Thyroid gland (tissue), 4 donors: ENCODE results near the gene TSPAN4.

ENCODE experiments used
- POLR2A ChIP-seq, 2 donors: fragments of 450-650 bp; IDR thresholded peaks; one replicate each; pipeline ENCODE4 v1.6.1; 2017; ENCODE audit warnings: antibody characterized with exemption in 2 of 2, mild to moderate bottlenecking in 2 of 2, moderate library complexity in 1 of 2
- TF ChIP-seq, protein P1 (sequence below), 6 experiments: fragments of 200-600 bp in 3 of 6; fragments of 450-650 bp in 3 of 6; sonication (generic) in 3 of 6; IDR thresholded peaks; one replicate each; pipeline ENCODE4 v1.5.1; 2016 to 2019; ENCODE audit warnings: antibody characterized with exemption in 6 of 6, mild to moderate bottlenecking in 2 of 6, inconsistent platforms in 1 of 6, moderate library complexity in 1 of 6

DNA sequence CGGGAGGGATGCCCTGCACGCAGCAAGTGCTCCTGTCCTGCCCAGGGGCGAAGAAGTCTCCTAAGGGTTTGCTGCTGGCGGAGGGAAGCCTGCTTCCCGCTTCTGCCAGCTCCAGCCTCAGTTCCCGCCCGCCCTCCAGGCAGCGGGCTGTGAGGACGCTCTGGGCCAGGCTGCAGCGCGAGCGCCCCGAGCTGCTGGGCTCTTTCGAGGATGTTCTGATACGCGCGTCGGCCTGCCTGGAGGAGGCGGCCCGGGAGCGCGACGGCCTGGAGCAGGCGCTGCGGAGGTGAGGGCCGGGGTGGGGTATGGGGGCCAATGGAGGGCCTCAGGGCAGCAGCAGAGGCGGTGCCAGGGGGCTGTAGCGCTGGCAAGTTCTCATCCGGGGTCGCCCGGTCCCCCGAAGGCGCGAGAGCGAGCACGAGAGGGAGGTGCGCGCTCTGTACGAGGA is 12.8 kb upstream of the TSPAN4 start:
- TF ChIP-seq, protein P1, sequence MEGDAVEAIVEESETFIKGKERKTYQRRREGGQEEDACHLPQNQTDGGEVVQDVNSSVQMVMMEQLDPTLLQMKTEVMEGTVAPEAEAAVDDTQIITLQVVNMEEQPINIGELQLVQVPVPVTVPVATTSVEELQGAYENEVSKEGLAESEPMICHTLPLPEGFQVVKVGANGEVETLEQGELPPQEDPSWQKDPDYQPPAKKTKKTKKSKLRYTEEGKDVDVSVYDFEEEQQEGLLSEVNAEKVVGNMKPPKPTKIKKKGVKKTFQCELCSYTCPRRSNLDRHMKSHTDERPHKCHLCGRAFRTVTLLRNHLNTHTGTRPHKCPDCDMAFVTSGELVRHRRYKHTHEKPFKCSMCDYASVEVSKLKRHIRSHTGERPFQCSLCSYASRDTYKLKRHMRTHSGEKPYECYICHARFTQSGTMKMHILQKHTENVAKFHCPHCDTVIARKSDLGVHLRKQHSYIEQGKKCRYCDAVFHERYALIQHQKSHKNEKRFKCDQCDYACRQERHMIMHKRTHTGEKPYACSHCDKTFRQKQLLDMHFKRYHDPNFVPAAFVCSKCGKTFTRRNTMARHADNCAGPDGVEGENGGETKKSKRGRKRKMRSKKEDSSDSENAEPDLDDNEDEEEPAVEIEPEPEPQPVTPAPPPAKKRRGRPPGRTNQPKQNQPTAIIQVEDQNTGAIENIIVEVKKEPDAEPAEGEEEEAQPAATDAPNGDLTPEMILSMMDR (IDR thresholded peaks at IDR 0.05): no peak
- TF ChIP-seq POLR2A (IDR thresholded peaks at IDR 0.05): no peak
